Right forelimb (tissue), 1 donor: Measurements from ENCODE around the gene MORC3.
"Not testable (repeated sequence)": the region's sequence is repeated elsewhere in the genome, so short reads cannot be mapped to it uniquely, and the experiment has no call there.

Source experiments
- DNase-seq: peaks from one replicate; pipeline ENCODE4 v3.0.0-alpha.2; 2018

MORC3 gene

GRCh38 chr21:36319767-36320420 lies at the start of gene MORC3:
Gene MORC3 (plus strand): TSS chr21:36320197. CDS start chr21:36320265, 68 bp downstream.
- DNase-seq, result peak; percentile 99

GRCh38 chr21:36270786-36271695 lies 49.0 kb upstream of the MORC3 start:
- not testable (repeated sequence) for DNase-seq

- no peak for DNase-seq
Observed at GRCh38 chr21:36274128-36274527, 45.9 kb upstream of the MORC3 start.

- no peak for DNase-seq
Observed at GRCh38 chr21:36282568-36283230, 37.3 kb upstream of the MORC3 start.

GRCh38 chr21:36283231-36283622 lies 36.8 kb upstream of the MORC3 start:
- DNase-seq, result not testable (repeated sequence)

GRCh38 chr21:36288651-36289243 lies 31.2 kb upstream of the MORC3 start:
- no peak for DNase-seq

- DNase-seq, result no peak
Observed at GRCh38 chr21:36291509-36291908, 28.5 kb upstream of the MORC3 start.

GRCh38 chr21:36297406-36297937 lies 22.5 kb upstream of the MORC3 start:
- no peak for DNase-seq

GRCh38 chr21:36297938-36298572 lies 21.9 kb upstream of the MORC3 start:
- no peak for DNase-seq

- no peak for DNase-seq
Observed at GRCh38 chr21:36306872-36307534, 13.0 kb upstream of the MORC3 start.

- no peak for DNase-seq
Observed at GRCh38 chr21:36310016-36310415, 10.0 kb upstream of the MORC3 start.

GRCh38 chr21:36313446-36313845 lies 6.6 kb upstream of the MORC3 start:
- DNase-seq, result not testable (repeated sequence)

GRCh38 chr21:36316045-36316444 lies 4.0 kb upstream of the MORC3 start:
- DNase-seq, result not testable (repeated sequence)

- DNase-seq, result no peak
Observed at GRCh38 chr21:36316872-36317484, 3.0 kb upstream of the MORC3 start.

GRCh38 chr21:36319406-36319766 lies 611 bp upstream of the MORC3 start:
- DNase-seq, result not testable (repeated sequence)

- no peak for DNase-seq
Observed at GRCh38 chr21:36320421-36321324, 676 bp downstream of the MORC3 start.

- peak; percentile 60 for DNase-seq
Observed at GRCh38 chr21:36321325-36322082, 1.5 kb downstream of the MORC3 start.

- no peak for DNase-seq
Observed at GRCh38 chr21:36322083-36322424, 2.1 kb downstream of the MORC3 start.

- no peak for DNase-seq
Observed at GRCh38 chr21:36323032-36323431, 3.0 kb downstream of the MORC3 start.
